Activated CD4-positive, CD25-positive, alpha-beta regulatory T cell treated with anti-CD3 and anti-CD28 coated beads, Interleukin-2, amount 50 U/mL, for 16 hours (primary cell): ENCODE results near the gene DMXL1.

Experiments
- DNase-seq: peaks from one replicate; pipeline ENCODE4 v3.0.0-alpha.2; 2020; ENCODE audit warnings: low read depth, low spot score

The DMXL1 gene

GRCh38 chr5:119270121-119270565 lies 199.3 kb downstream of the DMXL1 start:
- no peak for DNase-seq

- DNase-seq, result no peak
These were observed 200.3 kb downstream of the DMXL1 start for GRCh38 chr5:119270960-119271757.

- no peak for DNase-seq
These were observed 201.2 kb downstream of the DMXL1 start for GRCh38 chr5:119271758-119272730.

DNA sequence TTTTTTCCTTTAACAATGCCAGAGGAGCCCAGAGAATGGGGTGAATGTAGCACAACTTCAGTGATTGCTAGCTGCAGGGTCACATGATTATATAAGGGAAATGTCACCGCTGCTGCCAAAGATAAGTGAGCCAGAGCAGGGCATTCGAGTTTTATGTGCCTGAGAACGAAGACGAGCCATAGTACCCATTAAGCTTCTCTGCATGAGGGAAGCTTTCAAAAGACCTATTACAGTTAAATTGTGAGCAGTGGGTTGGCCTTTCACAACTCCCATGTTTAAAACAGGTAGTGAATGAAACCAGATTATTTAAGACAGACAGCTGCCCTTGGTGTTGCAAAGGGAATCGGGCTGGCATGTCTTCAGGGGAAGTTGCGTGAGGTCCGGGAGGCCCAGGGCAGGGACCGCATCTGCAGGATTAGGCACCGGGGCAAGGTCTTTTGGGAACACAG lies 202.5 kb downstream of the DMXL1 start:
- DNase-seq, result no peak

DNA sequence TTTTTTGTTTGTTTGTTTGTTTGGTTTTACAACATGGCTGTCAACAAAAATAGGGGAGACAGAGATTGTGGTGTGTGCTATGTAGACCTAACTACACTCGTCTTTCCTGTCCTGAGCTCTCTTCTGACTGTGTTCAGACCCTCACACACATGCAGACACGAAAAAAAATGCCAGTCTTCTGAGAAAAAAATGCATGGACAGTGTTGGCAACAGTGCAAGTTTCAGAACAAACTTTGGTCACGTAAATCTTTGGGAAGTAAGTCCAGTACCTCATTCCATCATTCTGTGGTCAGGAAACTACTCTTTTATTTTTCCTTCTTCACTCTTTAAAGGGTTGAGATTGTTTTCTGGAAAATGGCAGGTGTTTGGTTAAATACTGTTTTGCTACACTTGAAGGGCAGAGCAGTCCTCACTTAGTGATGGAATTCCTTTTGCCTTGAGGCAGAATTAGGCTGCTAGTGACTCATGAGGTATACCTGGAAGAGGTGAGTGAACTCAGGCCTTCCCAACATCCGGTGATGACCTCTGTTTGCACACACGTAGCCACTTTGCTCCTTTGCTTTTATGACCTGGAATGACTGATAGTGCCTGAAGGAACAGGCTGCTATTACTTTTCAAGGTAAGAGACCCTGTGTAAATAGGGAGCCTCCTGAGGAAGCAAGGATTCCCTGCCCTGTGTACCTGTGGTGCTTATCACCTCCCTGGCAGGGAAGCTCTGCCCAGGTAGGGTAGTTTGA lies 203.3 kb downstream of the DMXL1 start:
- DNase-seq, result no peak

DNA sequence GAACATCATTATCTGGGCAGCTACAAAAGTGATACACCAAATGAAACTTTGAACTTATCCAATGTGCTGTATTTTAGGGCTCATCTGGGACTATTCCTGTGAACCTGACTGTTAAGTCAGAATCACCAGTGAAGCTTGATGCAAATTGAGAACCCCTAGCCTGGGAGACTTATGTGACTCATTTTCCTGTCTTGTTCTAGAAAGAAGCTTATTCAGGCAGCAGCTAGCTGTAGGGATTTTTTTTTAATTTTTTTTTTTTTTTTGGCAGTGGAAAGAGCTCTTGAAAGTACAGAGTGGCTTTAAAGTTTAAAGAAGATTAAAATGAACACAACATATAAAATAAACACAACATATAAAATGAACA lies 203.9 kb downstream of the DMXL1 start:
- no peak for DNase-seq

DNA sequence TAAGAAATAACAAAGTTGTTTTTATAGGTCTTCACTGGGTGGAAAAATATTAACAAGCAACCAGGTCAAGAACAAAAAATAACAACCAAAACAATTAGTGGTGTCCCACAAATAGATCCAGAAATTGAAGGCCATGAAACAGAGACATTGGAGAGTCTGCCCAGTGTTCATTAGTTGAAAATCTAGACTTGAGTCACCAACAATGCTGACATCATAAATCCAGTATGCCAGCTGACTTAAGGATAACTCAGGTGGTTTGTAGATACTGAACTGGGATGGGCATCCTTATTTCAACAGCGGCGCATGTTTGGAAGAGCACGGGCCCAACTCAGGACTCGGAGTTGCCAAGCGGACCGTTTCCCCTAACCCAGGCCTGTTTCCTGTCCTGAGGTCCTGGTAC lies 204.3 kb downstream of the DMXL1 start:
- no peak for DNase-seq

- DNase-seq, result no peak
These were observed 204.8 kb downstream of the DMXL1 start for GRCh38 chr5:119275601-119276173.

- no peak for DNase-seq
These were observed 206.1 kb downstream of the DMXL1 start for GRCh38 chr5:119276978-119277377.

- no peak for DNase-seq
These were observed 208.2 kb downstream of the DMXL1 start for GRCh38 chr5:119279093-119279492.

- no peak for DNase-seq
These were observed 209.5 kb downstream of the DMXL1 start for GRCh38 chr5:119280380-119280779.

DNA sequence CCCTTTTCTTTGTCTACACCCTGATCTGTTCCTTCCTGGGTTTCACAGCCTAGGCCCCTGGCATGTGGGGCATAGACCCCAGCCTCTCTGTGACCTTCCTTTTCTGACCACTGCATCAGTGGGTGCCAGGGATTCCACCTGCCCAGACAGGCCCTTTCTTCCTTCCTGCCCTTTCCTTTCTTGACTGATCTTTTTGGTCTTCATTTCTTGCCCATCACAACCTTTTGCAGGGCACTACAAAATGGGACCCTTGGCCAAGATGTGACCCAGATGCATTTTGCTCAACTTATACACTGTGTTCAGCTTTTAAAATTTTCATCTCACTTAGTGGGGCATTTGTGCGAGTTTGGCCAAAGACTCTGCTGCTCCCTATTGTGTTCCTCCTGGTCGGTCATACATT lies 211.7 kb downstream of the DMXL1 start:
- DNase-seq, result no peak

GRCh38 chr5:119284031-119284430 lies 213.1 kb downstream of the DMXL1 start:
- DNase-seq, result no peak

DNA sequence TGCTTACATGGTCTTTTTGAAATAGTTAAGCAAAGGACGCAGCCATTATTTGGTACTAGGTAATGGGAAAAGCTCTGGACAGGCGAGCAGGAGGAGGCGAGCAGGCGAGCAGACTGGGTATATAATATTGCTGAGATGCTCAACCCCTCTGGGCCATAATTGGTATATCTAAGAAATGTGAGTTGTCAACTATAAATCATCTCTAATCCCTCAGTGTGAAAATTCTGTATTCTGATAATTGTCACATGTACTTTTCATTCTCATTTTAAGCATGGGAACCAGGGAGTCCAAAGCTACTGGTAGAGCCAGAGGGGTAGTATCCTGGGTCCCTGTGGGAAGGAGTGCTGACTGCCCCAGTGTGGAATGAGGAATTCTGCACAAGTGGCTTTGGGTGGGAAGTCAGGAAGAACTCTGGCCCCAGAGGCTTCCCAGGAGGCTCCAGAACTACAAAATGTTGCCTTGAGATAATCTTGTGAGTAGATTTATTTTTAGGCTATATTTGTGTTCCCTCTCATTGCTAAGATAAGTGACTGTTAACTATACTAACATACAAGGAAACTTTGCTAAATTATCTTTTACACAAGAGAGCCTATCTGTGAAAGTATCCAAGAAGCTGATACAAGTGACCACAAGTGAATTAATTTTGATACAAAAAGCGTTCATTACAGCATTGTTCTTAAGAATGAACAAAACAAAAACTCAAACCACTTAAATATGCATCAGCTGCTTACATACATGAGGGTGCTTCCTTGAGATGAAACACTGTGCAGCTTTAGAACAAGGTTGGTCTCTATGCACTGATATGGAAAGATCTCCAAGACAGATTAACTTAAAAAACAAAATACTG lies 214.4 kb downstream of the DMXL1 start:
- no peak for DNase-seq

GRCh38 chr5:119286511-119287488 lies 215.9 kb downstream of the DMXL1 start:
- DNase-seq, result no peak

DNA sequence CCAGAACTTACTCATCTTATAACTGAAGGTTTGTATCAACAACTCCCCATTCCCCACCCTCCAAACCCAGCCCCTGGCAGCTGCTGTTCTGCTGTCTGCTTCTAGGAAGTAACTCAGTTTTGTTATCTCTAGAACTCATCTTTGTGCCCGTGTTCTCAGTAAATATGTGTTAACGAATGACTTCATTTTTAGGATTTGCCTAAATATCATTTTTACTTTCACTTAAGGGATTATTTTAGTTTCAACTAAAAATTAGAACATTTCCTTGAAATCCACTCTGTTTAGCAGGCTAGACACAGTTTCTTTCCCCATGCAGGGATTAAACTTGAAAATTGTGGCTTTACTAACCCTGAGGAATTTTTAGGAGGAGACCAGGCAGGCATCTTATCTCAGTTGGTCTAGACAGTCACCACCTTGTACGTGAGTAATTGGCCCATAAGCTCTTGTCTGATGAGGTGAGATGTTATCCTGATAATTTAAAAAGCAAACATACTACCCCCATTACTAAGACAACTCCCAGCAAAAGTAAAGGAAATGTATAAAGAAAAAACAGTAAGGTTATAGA lies 216.7 kb downstream of the DMXL1 start:
- no peak for DNase-seq

DNA sequence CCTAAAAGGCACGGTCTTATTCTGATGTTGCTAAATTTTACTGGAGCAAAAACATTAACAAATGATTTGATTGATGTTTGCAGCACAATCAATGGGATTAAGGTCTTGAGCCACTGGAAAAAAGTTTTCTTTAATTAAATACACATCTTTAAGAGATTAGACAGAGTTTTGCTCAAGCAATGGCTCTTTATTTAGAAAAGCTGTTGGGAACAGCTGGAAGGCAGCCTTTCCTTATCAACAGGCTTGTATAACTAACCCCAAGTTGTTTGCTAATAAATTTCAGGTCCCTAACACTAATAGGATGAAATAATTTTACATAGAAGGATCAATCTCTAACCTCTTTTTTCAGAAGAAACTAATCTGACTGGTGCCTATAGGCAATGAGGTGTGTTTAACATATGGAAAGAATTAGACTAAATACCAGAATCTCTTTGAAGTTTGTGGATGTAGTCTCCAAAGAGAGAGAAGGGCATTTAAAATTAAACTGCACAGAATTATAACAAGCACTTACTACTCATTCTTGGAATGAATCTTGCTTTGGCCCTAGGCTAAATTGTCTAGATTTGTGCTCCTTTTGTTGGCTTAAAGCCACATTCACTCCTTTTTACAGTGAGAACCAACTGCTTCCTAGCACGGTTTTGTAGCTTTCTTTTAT lies 217.6 kb downstream of the DMXL1 start:
- DNase-seq, result no peak

GRCh38 chr5:119289438-119290044 lies 218.7 kb downstream of the DMXL1 start:
- DNase-seq, result no peak
